ENCODE data around the gene ZNF219.

DNA sequence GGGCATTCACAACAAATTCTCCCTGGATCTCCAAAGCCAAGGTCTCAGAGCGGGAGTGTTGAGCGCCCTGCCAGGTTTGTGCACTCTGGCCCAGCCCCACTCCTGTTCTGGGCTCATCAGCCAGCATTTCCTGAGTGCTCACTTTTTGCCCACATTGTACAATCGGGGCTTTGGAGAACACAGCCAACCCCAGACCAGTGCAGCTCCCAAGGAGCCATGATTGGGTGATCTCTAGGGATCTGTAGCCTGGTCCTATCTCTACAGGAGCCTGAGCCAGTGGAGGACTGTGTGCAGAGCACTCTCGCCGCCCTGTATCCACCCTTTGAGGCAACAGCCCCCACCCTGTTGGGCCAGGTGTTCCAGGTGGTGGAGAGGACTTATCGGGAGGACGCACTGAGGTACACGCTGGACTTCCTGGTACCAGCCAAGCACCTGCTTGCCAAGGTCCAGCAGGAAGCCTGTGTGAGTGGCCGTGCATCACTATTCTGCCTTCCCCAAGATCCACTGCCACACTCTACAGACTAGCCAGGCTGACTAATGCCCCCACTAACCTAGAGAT is 25.6 kb downstream of the ZNF219 start:
- TF ChIP-seq GATA2 (IDR thresholded peaks at IDR 0.05; ENCODE audit: low read depth, low read length) (no peak), GATA3 (IDR thresholded peaks at IDR 0.05; ENCODE audit: low read depth, low read length) (no peak)

Data from SH-SY5Y (cell line).